GM12878 (cell line): Measurements from ENCODE around the gene ANKRD33B. TPM values are rescaled to one million over a fixed set of nuclear protein-coding genes. Genes with fewer than 3 reads are reported as not detected.

Experiments
- ATAC-seq: fragments of 200-7000 bp; cut with Tn5 transposase; 3 replicates; pipeline ENCODE4 v1.9.1; 2020; ENCODE audit warnings: mild to moderate bottlenecking, moderate library complexity
- BruUV-seq: library from RNA; stranded (reverse); fragments of 400-500 nt; replicated peaks from 2 replicates; lab custom pipeline; 2021; lab: Mats Ljungman, UMichigan
- CTCF ChIA-PET: fragments of 300-600 bp; sonication (Branson Sonifier 250); formaldehyde crosslinking; extraction: SDS; loops from one replicate; lab custom pipeline; 2021; ENCODE audit warnings: inconsistent platforms; lab: Yijun Ruan, JAX
- POLR2A ChIA-PET: fragments of 350-600 bp; formaldehyde crosslinking; extraction: SDS; loops from one replicate; lab custom pipeline; 2021; ENCODE audit warnings: inconsistent platforms; lab: Charles Lee
- RAD21 ChIA-PET: fragments of 300-600 bp; sonication (Branson Sonifier 250); formaldehyde crosslinking; loops from one replicate; lab custom pipeline; 2023; ENCODE audit warnings: antibody characterized with exemption; ENCODE audit not compliant: unreplicated experiment; lab: Charles Lee
- SMC1A ChIA-PET: fragments of 300-600 bp; sonication (Branson Sonifier 250); formaldehyde crosslinking; loops from one replicate; lab custom pipeline; 2023; ENCODE audit not compliant: unreplicated experiment, uncharacterized antibody; lab: Charles Lee
- DNase-seq: peaks from one replicate; pipeline ENCODE4 v3.0.0-alpha.2; 2011; ENCODE audit warnings: low read depth, low spot score
- FAIRE-seq: peaks from 3 replicates; lab custom pipeline; 2011; peaks lifted over from hg19 to GRCh38; lab: Jason Lieb, UNC
- H2AFZ ChIP-seq: 2 replicates; pipeline ENCODE4 v1.6.0; 2011; ENCODE audit warnings: low read depth, low read length, control low read depth; ENCODE audit not compliant: control insufficient read depth
- H3K27ac ChIP-seq: 2 replicates; pipeline ENCODE4 v1.5.1; 2011; ENCODE audit warnings: control low read depth; ENCODE audit not compliant: control insufficient read depth, insufficient read depth
- H3K27me3 ChIP-seq, 2 experiments: replicated peaks in 1 of 2; 2 replicates each; pipeline versions ENCODE4 v1.6.0 to v1.6.1; 2011; ENCODE audit warnings: low read length in 1 of 2; ENCODE audit not compliant: control insufficient read depth in 2 of 2, insufficient read depth in 2 of 2
- H3K36me3 ChIP-seq, 2 experiments: 2 replicates each; pipeline ENCODE4 v1.5.1; 2011; ENCODE audit warnings: low read length in 1 of 2; ENCODE audit not compliant: control insufficient read depth in 2 of 2, insufficient read depth in 2 of 2
- H3K4me1 ChIP-seq: 2 replicates; pipeline ENCODE4 v1.6.1; 2011; ENCODE audit warnings: mild to moderate bottlenecking, low read length, moderate library complexity, mixed read lengths; ENCODE audit not compliant: control insufficient read depth, insufficient read depth
- H3K4me2 ChIP-seq: 2 replicates; pipeline ENCODE4 v1.6.0; 2011; ENCODE audit warnings: control low read depth; ENCODE audit not compliant: control insufficient read depth, insufficient read depth
- H3K4me3 ChIP-seq: fragments of 200-600 bp; sonication (generic); 2 replicates; pipeline ENCODE4 v1.5.1; 2016
- H3K79me2 ChIP-seq: 2 replicates; pipeline ENCODE4 v1.6.0; 2011; ENCODE audit warnings: low read length; ENCODE audit not compliant: control insufficient read depth, insufficient read depth
- H3K9ac ChIP-seq: 2 replicates; pipeline ENCODE4 v1.8.0; 2011; ENCODE audit warnings: low read length, control low read depth, mixed read lengths; ENCODE audit not compliant: control insufficient read depth, insufficient read depth
- H3K9me3 ChIP-seq: replicated peaks from 3 replicates; pipeline ENCODE4 v1.5.1; 2011; ENCODE audit warnings: mild to moderate bottlenecking, low read length; ENCODE audit not compliant: control insufficient read depth, insufficient read depth
- H4K20me1 ChIP-seq: 2 replicates; pipeline ENCODE4 v1.6.0; 2011; ENCODE audit not compliant: control insufficient read depth, insufficient read depth
- CHD4 ChIP-seq: fragments of 200-600 bp; sonication (generic); IDR thresholded peaks from 2 replicates; pipeline ENCODE4 v1.6.1; 2016; ENCODE audit warnings: mild to moderate bottlenecking
- WGBS: methylation state at CpG from one replicate; pipeline ENCODE4 v1.1.6; 2016; ENCODE audit warnings: low lambda C conversion rate; ENCODE audit not compliant: insufficient replicate concordance, insufficient coverage; ENCODE audit errors: missing lambda C conversion rate; 5-methylcytosine and 5-hydroxymethylcytosine counted together
- in situ Hi-C: fragments of 300-500 bp; cut with MboI; formaldehyde crosslinking; loops from 9 replicates; pipeline ENCODE4 v1.14.3; 2018; ENCODE audit warnings: mixed read lengths
- intact Hi-C: fragments of 100-400 bp; cut with micrococcal nuclease; formaldehyde crosslinking; loops from one replicate; pipeline ENCODE4 v1.14.2; 2022; ENCODE audit not compliant: unreplicated experiment
- polyA plus RNA-seq, 11 experiments: library from polyadenylated mRNA; depleted of rRNA in 4 of 11; unstranded in 6 of 11; stranded (reverse) in 5 of 11; fragments of >200 nt; fragmentation: Nextera tagmentation in 4 of 11; fragmentation: Illumina TruSeq in 1 of 11; extraction: Ambion mirVana in 4 of 11; extraction: Trizol in 1 of 11; gene quantifications; 1 replicate in 1 of 11; 2 replicates in 10 of 11; pipeline versions ENCODE4 v1.2.1 to v1.2.3, GENCODE V29; 2011 to 2016; ENCODE audit warnings: inconsistent platforms in 2 of 11, missing spikeins in 2 of 11, low read depth in 1 of 11
- total RNA-seq, 4 experiments: library from RNA; depleted of rRNA in 3 of 4; stranded (reverse); fragments of >200 nt in 3 of 4; fragmentation: Illumina TruSeq in 1 of 4; extraction: Trizol in 1 of 4; gene quantifications; 2 replicates each; pipeline versions ENCODE4 v1.2.1 to v1.2.3, GENCODE V29; 2013 to 2021
- TF ChIP-seq, protein P1 (sequence below): IDR thresholded peaks from 2 replicates; pipeline ENCODE4 v1.6.1; 2011; ENCODE audit warnings: borderline replicate concordance, low read depth, mild to moderate bottlenecking, moderate library complexity, low read length; ENCODE audit not compliant: insufficient read depth, poor library complexity, severe bottlenecking

The ANKRD33B gene
- total and polyA plus RNA-seq, 10 of the 15 experiments (the other 5 are each of a cell fraction or from before 2014, with no cell fraction given), result 4.9 to 61.6 (median 15.6) TPM

DNA sequence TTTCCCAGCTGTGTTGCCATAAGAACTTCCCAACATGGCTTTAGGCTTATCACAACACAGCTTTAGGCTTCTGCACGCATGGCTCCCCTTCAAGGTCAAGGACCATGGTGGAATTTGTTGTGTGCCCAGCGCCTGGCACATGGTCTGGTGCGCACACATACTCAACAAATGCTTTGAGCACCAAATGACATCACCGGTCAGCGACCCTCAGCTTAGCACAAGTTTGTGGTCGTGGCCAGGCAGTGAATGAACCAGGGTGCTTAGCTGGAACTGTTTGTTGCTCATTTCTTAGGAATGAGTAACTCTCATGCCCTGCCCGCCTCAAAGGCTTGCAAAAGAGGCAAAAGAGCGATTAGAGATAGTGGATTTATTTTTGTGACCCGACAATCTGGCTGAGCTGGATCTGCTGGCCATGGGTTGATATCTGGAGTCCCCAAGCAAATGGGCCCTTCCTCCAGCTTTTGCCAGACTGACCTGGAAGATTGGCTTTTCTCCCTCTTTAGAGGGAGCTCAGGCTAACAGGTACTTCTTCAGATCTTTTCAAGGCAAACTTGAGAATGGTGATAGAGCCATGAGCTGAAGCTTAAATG is 138.3 kb downstream of the ANKRD33B start:
- intact Hi-C loops (loop anchor here (5.0 kb wide), 1 partner anchor 335 kb away; no protein-coding TSS in a partner anchor), in situ Hi-C loops (no loop called here)
- ChIA-PET RAD21 (interaction anchor here (0.9 to 2.0 kb wide), 14 partner anchors 7 to 336 kb away, joined by 3 to 12 read pairs (median 4); partner anchors contain the start of gene DAP), CTCF (interaction anchor here (0.6 to 4.6 kb wide), 34 partner anchors 9 to 419 kb away, joined by 3 to 26 read pairs (median 4); no protein-coding TSS in a partner anchor), SMC1A (interaction anchor here (0.7 to 2.4 kb wide), 16 partner anchors 8 to 282 kb away, joined by 3 to 10 read pairs (median 3); no protein-coding TSS in a partner anchor)
- WGBS, result 84% methylated on average over 9 of the region's 9 CpGs
- H2AFZ ChIP-seq, result no peak overlapping the region
- H3K27me3 ChIP-seq, result no peaks in the 10 kb centered on the region
- H3K9ac ChIP-seq, result no peak overlapping the region
- TF ChIP-seq, protein P1, sequence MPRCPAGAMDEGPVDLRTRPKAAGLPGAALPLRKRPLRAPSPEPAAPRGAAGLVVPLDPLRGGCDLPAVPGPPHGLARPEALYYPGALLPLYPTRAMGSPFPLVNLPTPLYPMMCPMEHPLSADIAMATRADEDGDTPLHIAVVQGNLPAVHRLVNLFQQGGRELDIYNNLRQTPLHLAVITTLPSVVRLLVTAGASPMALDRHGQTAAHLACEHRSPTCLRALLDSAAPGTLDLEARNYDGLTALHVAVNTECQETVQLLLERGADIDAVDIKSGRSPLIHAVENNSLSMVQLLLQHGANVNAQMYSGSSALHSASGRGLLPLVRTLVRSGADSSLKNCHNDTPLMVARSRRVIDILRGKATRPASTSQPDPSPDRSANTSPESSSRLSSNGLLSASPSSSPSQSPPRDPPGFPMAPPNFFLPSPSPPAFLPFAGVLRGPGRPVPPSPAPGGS, result peak; percentile 65
- no peak for TF ChIP-seq CHD4
- TF ChIP-seq, all 136 proteins: peak for 1
- POLR2A ChIA-PET, result interaction anchor here (1.0 to 1.2 kb wide), 2 partner anchors 59 to 70 kb away, joined by 3 read pairs; partner anchors contain the start of gene DAP
- Histone ChIP-seq H4K20me1 (no peaks in the 10 kb centered on the region), H3K9me3 (no peaks in the 10 kb centered on the region), H3K79me2 (peaks cover 11% of the 10 kb centered on the region), H3K27ac (no peak overlapping the region), H3K4me2 (no peak overlapping the region), H3K36me3 (peaks cover 7 to 9% of the 10 kb centered on the region in 2 experiments; a peak in 3 of 4 replicates), H3K4me1 (peaks cover 44% of the 10 kb centered on the region), H3K4me3 (no peak overlapping the region)
- no peak for DNase-seq
- FAIRE-seq, result no peak
- BruUV-seq, result no TSS peak
- no peak for ATAC-seq
